Endometrium (tissue), 2 donors: ENCODE data around the gene LCN1.
"Not testable (repeated sequence)": the region's sequence is repeated elsewhere in the genome, so short reads cannot be mapped to it uniquely, and the experiment has no call there.

Experiments
- FAIRE-seq: peaks from 2 replicates; lab custom pipeline; 2012; peaks lifted over from hg19 to GRCh38; lab: Jason Lieb, UNC
- donor health status: control.
- donor health status: control.

LCN1 gene

DNA sequence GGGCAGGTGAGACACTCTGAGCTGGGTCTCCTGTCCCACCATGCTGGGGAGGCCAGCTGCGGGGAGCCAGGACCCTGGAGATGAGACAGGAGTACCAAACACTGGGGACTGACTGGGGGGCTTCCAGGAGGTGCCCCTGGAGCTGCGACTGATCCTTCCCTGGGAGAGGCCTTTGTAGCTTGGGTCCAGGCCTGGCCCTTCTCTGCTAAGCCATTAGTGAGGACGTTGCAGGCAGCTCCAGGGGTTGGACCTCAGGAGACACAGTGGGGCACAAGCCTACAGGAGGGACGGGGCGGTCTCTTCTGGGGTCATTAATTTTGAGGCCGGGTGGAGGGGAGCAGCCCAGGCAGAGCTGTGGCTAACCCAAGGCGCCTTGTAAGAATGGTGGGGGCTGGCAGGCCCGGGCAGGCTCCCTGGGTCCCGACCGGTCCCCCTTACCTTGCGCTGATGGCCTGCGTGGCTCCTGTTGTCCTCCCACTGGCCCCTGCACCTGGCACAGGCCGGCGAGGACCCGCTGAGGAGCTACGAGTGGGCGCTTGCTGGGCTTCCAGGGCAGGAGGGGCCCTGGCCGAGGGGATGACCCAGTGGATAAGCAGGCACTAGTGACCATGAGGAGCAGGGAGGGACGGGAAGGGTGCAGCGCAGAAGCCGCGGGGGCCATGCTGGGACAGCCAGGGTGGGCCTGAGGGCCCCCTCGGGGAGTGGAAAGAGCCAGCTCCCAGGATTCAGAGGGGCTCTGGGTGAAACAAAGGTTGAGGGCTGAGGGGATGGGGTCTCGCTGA, 15.6 kb upstream of the LCN1 start:
- FAIRE-seq, result no peak

DNA sequence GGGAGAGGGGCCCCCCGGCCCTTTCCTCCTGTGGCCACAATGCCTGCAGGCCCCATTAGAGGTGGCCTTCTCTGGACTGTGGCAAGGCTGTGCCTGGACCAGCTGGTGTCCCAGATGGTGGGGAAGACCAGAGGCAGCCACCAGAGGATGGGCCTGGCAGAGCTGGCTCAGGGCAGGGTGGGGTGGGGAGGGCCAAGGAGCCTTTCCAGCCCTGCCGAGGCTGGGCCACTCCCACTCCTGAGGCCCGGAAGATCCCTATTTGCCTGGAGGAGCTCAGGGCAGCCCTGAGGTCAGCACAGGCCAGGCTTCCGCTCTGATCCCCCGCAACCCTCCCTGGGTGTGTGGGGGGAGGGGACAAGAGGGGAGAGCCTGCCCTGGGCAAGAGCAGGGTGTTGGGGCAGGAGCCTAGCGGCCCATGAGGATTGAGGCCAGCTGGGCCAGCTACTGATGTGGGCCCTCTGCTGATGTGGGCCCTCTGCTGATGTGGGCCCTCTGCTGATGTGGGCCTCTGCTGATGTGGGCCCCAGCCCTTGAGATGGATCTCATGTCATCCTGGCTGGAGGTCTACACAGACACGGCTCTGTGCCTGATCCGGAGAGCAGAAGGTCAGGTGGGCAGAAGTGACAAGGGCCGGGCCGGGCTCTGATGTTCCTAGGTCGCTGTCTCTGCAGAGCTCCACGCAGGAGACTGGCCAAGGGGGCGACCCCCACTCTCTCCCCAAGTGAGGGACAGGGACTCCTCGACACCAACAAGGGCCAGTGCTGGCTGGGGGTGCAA, 14.7 kb upstream of the LCN1 start:
- no peak for FAIRE-seq

DNA sequence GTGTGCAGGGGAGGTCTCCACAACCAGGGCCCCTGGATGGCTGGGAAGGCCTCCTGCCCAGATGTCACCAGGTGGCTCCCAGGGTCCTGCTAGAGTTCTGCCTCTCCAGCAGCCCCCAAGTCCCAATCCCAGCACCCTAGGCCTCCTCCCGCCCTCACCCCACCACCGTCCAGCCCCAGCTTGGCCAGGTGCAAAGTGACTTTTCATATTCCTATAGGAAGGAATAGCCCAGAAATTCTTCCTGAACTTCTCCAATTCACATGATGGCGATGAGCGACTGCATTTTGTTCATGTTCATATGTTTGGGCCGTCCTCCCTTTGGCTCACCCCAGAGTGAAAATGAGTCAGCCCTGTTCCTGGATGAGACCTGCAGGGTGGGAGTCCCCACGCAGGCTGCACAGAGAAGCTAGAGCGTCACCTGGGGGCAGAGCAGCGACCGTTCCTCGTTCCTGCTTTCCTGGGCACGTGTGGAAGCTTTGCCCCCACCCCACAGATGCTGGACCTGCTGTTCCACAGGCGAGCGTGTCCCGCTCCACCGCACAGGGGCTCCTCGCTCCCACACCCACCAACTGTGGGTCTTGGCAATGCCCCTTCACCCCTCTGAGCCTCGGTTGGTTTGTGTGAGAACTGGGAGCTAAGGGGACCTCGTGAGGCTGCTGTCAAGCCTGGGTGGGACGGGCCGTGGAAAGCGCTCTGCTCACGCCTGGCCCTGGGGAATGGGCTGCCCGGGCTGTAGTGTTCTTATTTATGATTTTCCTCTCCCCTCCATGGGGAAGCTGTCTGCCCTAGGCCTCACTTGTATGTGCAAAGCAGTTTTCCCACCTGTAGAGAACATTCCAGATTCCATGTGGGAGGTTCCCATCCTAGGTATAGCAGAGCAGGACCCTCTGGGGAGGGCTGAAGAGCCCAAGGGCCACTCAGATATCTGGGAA, 13.9 kb upstream of the LCN1 start:
- no peak for FAIRE-seq

DNA sequence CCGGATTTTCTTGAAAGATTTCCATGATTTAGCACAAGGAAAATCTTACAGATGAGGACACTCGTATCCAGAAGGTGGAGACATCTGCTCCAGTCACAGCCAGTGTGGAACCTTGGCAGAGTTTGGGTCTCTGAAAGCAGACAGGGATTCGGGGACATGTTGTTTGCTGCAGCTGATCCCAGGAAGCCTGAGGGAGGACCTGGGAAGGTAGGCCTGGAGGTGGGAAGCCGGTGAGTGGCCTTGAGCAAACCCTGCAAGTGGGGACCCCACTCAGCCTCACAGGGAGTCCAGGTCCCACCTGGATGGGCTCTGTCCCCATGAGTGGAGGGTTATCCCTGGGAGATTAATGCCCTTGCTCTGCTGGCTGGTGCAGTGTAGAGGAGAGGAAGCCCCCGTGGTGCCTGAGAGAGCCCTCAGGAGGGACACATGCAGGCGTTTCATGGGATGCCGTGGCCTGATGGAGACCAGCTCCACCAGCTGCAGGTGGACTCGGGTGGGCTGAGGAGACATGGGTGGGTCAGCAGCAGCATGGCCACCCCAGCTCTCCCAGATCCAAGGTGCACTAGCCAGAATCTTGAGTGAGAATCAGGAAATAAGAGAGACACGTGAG, 12.9 kb upstream of the LCN1 start:
- no peak for FAIRE-seq

GRCh38 chr9:135509458-135509857, 11.8 kb upstream of the LCN1 start:
- no peak for FAIRE-seq

- no peak for FAIRE-seq
These were observed 9.0 kb upstream of the LCN1 start for GRCh38 chr9:135512241-135512603.

- FAIRE-seq, result no peak
These were observed 8.3 kb upstream of the LCN1 start for GRCh38 chr9:135512904-135513303.

GRCh38 chr9:135513351-135513846, 7.8 kb upstream of the LCN1 start:
- FAIRE-seq, result no peak

- not testable (repeated sequence) for FAIRE-seq
These were observed 7.3 kb upstream of the LCN1 start for GRCh38 chr9:135513906-135514305.

GRCh38 chr9:135514342-135515082, 6.7 kb upstream of the LCN1 start:
- no peak for FAIRE-seq

DNA sequence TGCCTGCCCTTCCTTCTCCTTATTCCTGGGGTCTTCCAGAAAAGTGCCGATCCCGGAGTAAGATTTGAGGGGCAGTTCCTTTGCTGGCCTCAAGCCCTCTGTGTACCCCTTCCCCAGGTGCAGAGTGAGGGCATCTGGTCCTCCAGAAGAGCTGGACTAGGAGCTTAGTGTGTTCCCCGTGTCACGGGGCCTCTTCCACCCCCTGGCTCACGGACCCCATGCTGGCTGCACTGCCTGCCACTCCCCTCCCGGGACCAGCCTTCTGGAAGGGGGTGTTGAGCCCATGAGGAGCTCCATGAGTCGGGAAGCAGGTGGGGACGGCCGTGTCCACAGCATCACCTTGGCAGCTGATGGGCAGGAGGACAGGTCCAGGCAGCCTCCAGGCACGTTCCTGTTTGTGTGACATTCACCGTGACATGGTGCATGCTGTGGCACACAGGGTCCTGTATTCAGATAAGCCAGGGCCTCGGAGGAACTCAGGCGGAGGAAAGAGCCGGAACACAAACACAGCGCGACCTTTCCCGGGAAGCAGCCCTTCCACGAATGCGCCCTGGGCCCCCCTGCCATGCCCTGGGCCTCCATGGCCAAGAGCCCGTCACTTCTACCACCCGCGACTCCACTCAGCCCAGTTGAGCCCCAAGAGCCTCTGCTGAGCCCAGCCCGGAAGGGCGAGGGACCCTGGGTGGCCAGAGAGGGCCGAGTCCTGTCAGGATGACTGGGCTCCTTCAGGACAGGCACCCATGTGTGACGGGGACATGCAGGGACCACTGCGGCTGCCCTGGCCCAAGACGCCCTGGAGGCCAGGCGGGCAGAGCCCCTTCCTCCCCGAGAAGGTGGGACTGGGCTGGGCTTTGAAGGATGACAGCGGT, 5.9 kb upstream of the LCN1 start:
- no peak for FAIRE-seq

DNA sequence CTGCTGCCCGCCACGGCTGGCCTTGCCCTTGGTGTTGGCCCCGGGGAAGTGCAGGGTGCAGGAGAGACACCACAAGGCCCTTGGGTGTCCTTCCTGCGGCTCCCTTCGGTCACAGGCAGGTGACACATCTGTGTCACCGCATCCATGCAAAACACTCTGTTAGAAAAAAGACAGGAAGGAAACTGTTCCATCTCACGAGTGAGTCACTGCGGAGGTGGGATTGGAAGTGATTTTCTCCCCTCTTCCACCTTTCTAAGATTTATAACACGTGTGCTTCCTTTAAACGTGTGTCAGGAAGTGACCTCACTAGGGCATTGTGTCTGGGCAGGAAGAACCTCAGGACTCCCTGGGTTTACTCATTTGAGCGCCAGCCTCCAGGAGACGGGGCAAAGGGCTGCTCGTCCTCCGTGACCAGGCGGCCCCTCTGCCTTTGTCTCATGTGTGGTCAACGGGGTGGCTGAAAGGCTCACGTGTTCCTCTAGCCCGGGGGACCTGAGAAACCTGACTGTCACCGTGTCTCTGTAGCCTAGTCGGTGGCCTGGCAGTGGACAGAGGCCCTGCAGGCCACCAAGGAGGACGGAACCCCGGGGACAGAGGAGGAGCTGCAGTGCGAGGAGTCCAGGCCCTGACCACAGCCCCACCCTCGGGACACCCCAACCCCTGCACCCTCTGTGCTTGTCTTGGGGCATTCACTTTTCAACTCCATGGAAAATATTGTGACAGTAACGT, 4.9 kb upstream of the LCN1 start:
- no peak for FAIRE-seq

GRCh38 chr9:135517407-135517822, 3.8 kb upstream of the LCN1 start:
- no peak for FAIRE-seq

DNA sequence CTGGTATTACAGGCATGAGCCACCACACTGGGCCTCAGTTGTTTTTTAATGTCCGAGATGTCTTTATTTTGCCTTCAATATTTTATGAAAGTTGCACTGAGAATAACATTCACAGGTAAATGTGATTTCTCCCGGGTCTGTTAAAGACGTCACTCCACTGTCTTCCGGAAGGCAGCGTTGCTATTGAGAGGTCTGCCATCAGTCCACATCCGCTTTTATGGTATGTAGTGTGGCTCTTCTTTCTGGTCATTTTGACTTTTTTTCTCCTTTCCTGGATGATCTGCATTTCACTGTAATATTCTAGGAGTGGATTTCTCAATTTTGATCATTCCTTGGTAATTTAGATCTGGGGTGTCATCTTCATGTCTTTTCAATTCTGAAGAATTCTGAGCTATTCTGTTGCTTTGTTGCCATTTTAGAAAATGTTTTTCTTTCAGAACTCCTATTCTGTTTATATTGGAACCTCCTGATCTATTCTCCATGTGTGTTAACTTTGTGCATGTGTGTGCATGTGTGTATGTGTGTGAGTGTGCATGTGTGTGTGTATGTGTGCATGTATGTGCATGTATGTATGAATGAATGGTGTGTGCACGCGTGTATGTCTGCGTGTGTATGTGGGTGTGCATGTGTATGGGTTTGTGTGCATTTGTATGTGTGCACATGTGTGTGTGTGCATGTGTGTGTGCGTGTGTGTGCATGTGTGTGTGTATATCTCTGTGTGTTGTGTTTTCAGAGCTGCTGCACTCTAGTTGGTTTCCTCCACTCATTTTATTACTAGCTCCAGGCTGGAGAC, 1.9 kb upstream of the LCN1 start:
- no peak for FAIRE-seq

- no peak for FAIRE-seq
These were observed 412 bp downstream of the LCN1 start for GRCh38 chr9:135521608-135522095.

- FAIRE-seq, result no peak
These were observed 1.1 kb downstream of the LCN1 start for GRCh38 chr9:135522137-135522877.

GRCh38 chr9:135522931-135523330, 1.7 kb downstream of the LCN1 start:
- no peak for FAIRE-seq
